MM.1S (cell line): ENCODE measurements around the gene EPB41.

ENCODE experiments used
- DNase-seq: peaks from one replicate; pipeline ENCODE4 v3.0.0-alpha.2; 2015
- H2AFZ ChIP-seq: fragments of 300-600 bp; sonication (generic); 2 replicates; pipeline ENCODE4 v1.6.0; 2016; ENCODE audit warnings: antibody characterized with exemption, low read length
- H3F3A ChIP-seq: fragments of 300-600 bp; sonication (generic); 2 replicates; pipeline ENCODE4 v1.6.1; 2016; ENCODE audit warnings: mild to moderate bottlenecking, antibody characterized with exemption, low read length, moderate library complexity, mixed read lengths; ENCODE audit not compliant: insufficient read depth
- H3K27ac ChIP-seq: fragments of 300-600 bp; sonication (generic); 2 replicates; pipeline ENCODE4 v1.5.1; 2016; ENCODE audit warnings: mild to moderate bottlenecking, low read length
- H3K27me3 ChIP-seq: fragments of 300-600 bp; sonication (generic); replicated peaks from 2 replicates; pipeline ENCODE4 v1.6.0; 2016; ENCODE audit warnings: low read length; ENCODE audit not compliant: insufficient read depth
- H3K36me3 ChIP-seq: fragments of 300-600 bp; sonication (generic); replicated peaks from 2 replicates; pipeline ENCODE4 v1.6.1; 2016; ENCODE audit warnings: mild to moderate bottlenecking, low read length, mixed read lengths; ENCODE audit not compliant: insufficient read depth
- H3K4me1 ChIP-seq: fragments of 300-600 bp; sonication (generic); 2 replicates; pipeline ENCODE4 v1.6.1; 2016; ENCODE audit warnings: low read length, mixed read lengths
- H3K4me2 ChIP-seq: fragments of 300-600 bp; sonication (generic); 2 replicates; pipeline ENCODE4 v1.6.0; 2016; ENCODE audit warnings: low read depth, low read length
- H3K4me3 ChIP-seq: fragments of 300-600 bp; sonication (generic); 2 replicates; pipeline ENCODE4 v1.5.1; 2016; ENCODE audit warnings: low read length, mixed read lengths
- H3K79me2 ChIP-seq: fragments of 300-600 bp; sonication (generic); 2 replicates; pipeline ENCODE4 v1.6.1; 2016; ENCODE audit warnings: mixed run types, low read length, mixed read lengths
- H3K9ac ChIP-seq: fragments of 300-600 bp; sonication (generic); 2 replicates; pipeline ENCODE4 v1.6.1; 2016; ENCODE audit warnings: low read length, mixed read lengths
- H3K9me2 ChIP-seq: fragments of 300-600 bp; sonication (generic); replicated peaks from 2 replicates; pipeline ENCODE4 v1.6.1; 2016; ENCODE audit warnings: mild to moderate bottlenecking, low read length, mixed read lengths; ENCODE audit not compliant: insufficient read depth
- H3K9me3 ChIP-seq: fragments of 300-600 bp; sonication (generic); replicated peaks from 2 replicates; pipeline ENCODE4 v1.6.1; 2016; ENCODE audit warnings: mild to moderate bottlenecking, low read length, mixed read lengths; ENCODE audit not compliant: insufficient read depth
- H4K20me1 ChIP-seq: fragments of 300-600 bp; sonication (generic); 2 replicates; pipeline ENCODE4 v1.6.1; 2016; ENCODE audit warnings: mild to moderate bottlenecking, low read length, moderate library complexity, mixed read lengths; ENCODE audit not compliant: insufficient read depth
- CTCF ChIP-seq: fragments of 300-600 bp; sonication (generic); IDR thresholded peaks from 2 replicates; pipeline ENCODE4 v1.5.1; 2016; ENCODE audit warnings: antibody characterized with exemption, low read length, mixed read lengths
- EZH2 ChIP-seq: fragments of 300-600 bp; sonication (generic); optimal IDR thresholded peaks from 2 replicates; pipeline ENCODE3; 2017; ENCODE audit warnings: low read depth, mild to moderate bottlenecking, antibody characterized with exemption, low read length, mixed read lengths
- EZH2phosphoT487 ChIP-seq: fragments of 300-600 bp; sonication (generic); IDR thresholded peaks from 2 replicates; pipeline ENCODE4 v1.6.1; 2018; ENCODE audit warnings: antibody characterized with exemption, low read length

The EPB41 gene

GRCh38 chr1:28886731-28887418, 27.5 kb upstream of the EPB41 start:
- H3K27ac ChIP-seq, result peak overlapping the region; percentile 28; the same call in 1 of the 2 replicates
- no peaks in the 10 kb centered on the region for H4K20me1 ChIP-seq

GRCh38 chr1:28887419-28887834, 26.9 kb upstream of the EPB41 start:
- Histone ChIP-seq H4K20me1 (no peaks in the 10 kb centered on the region), H3K9ac (peak overlapping the region; percentile 97), H3K4me3 (peak overlapping the region; percentile 99), H3K79me2 (peaks cover 36% of the 10 kb centered on the region), H3F3A (peaks cover 2% of the 10 kb centered on the region), H3K4me1 (peaks cover 27% of the 10 kb centered on the region), H3K9me2 (no peaks in the 10 kb centered on the region), H2AFZ (peak overlapping the region; percentile 96), H3K4me2 (peak overlapping the region; percentile 95), H3K27me3 (no peaks in the 10 kb centered on the region), H3K27ac (peak overlapping the region; percentile 11; the same call in 1 of the 2 replicates), H3K9me3 (no peaks in the 10 kb centered on the region), H3K36me3 (no peaks in the 10 kb centered on the region)
- peak; percentile 20 for DNase-seq
- TF ChIP-seq CTCF (no peak), EZH2phosphoT487 (no peak), EZH2 (no peak)

More at GRCh38 chr1:28886731-28887418, 27.5 kb upstream of the EPB41 start:
- Histone ChIP-seq H2AFZ (peak overlapping the region; percentile 96), H3K9me3 (no peaks in the 10 kb centered on the region), H3F3A (peaks cover 4% of the 10 kb centered on the region), H3K27me3 (no peaks in the 10 kb centered on the region), H3K4me1 (peaks cover 28% of the 10 kb centered on the region), H3K9ac (peak overlapping the region; percentile 97), H3K4me2 (peak overlapping the region; percentile 95), H3K79me2 (peaks cover 36% of the 10 kb centered on the region), H3K9me2 (no peaks in the 10 kb centered on the region), H3K36me3 (no peaks in the 10 kb centered on the region), H3K4me3 (peak overlapping the region; percentile 99)
- peak; percentile 93 for DNase-seq
- no peak for TF ChIP-seq CTCF
- TF ChIP-seq EZH2, result no peak
- TF ChIP-seq EZH2phosphoT487, result no peak

GRCh38 chr1:28887835-28888682, 26.3 kb upstream of the EPB41 start:
- Histone ChIP-seq H3K9ac (peak overlapping the region; percentile 97), H3K27me3 (no peaks in the 10 kb centered on the region), H3K9me3 (no peaks in the 10 kb centered on the region), H3K4me1 (peaks cover 27% of the 10 kb centered on the region), H3F3A (no peaks in the 10 kb centered on the region; the same call in 1 of the 2 replicates), H3K79me2 (peaks cover 36% of the 10 kb centered on the region), H3K4me2 (peak overlapping the region; percentile 95), H3K9me2 (no peaks in the 10 kb centered on the region), H2AFZ (peak overlapping the region; percentile 96), H3K4me3 (peak overlapping the region; percentile 99), H3K36me3 (no peaks in the 10 kb centered on the region), H4K20me1 (no peaks in the 10 kb centered on the region), H3K27ac (no peak overlapping the region)
- DNase-seq, result no peak
- TF ChIP-seq EZH2 (no peak), CTCF (no peak), EZH2phosphoT487 (no peak)
